Keratinocyte (primary cell): ENCODE data around the gene GRB10. TPM values are rescaled to one million over a fixed set of nuclear protein-coding genes. Genes with fewer than 3 reads are reported as not detected.

Experiments
- DNase-seq: peaks from one replicate; pipeline ENCODE4 v3.0.0-alpha.2; 2011; ENCODE audit warnings: low read depth, missing footprints, low spot score
- FAIRE-seq: peaks from 2 replicates; lab custom pipeline; 2011; peaks lifted over from hg19 to GRCh38; lab: Jason Lieb, UNC
- H2AFZ ChIP-seq: 2 replicates; pipeline ENCODE4 v1.6.0; 2012; ENCODE audit warnings: low read length, control low read depth, inconsistent platforms; ENCODE audit not compliant: control insufficient read depth
- H3K27ac ChIP-seq: 2 replicates; pipeline ENCODE4 v1.5.1; 2011; ENCODE audit warnings: low read length; ENCODE audit not compliant: control insufficient read depth, insufficient read depth
- H3K27me3 ChIP-seq: 3 replicates; pipeline ENCODE4 v1.6.0; 2011; ENCODE audit warnings: low read length; ENCODE audit not compliant: control insufficient read depth, insufficient read depth; ENCODE audit errors: extremely low read depth
- H3K36me3 ChIP-seq, 2 experiments: 2 replicates in 1 of 2; 3 replicates in 1 of 2; pipeline ENCODE4 v1.5.1; 2011; ENCODE audit warnings: low read length in 2 of 2, mild to moderate bottlenecking in 1 of 2; ENCODE audit not compliant: control insufficient read depth in 2 of 2, insufficient read depth in 2 of 2; ENCODE audit errors: extremely low read depth in 1 of 2
- H3K4me1 ChIP-seq: 3 replicates; pipeline ENCODE4 v1.5.1; 2011; ENCODE audit warnings: low read length; ENCODE audit not compliant: control insufficient read depth, insufficient read depth; ENCODE audit errors: extremely low read depth
- H3K4me2 ChIP-seq: 3 replicates; pipeline ENCODE4 v1.6.0; 2011; ENCODE audit warnings: low read depth, low read length; ENCODE audit not compliant: control insufficient read depth, insufficient read depth; ENCODE audit errors: extremely low read depth
- H3K4me3 ChIP-seq, 3 experiments: fragments of 200-600 bp in 1 of 3; sonication (generic) in 1 of 3; 2 replicates in 2 of 3; 3 replicates in 1 of 3; pipeline ENCODE4 v1.5.1; 2011 to 2016; ENCODE audit warnings: low read length in 3 of 3, mild to moderate bottlenecking in 3 of 3, control low read depth in 2 of 3, inconsistent platforms in 1 of 3, low read depth in 1 of 3, mixed read lengths in 1 of 3, mixed run types in 1 of 3, moderate library complexity in 1 of 3; ENCODE audit not compliant: control insufficient read depth in 2 of 3, insufficient read depth in 2 of 3; ENCODE audit errors: extremely low read depth in 1 of 3
- H3K79me2 ChIP-seq: 2 replicates; pipeline ENCODE4 v1.6.0; 2012; ENCODE audit warnings: low read length; ENCODE audit not compliant: control insufficient read depth, insufficient read depth
- H3K9ac ChIP-seq: 3 replicates; pipeline ENCODE4 v1.6.0; 2011; ENCODE audit warnings: low read length; ENCODE audit not compliant: control insufficient read depth, insufficient read depth; ENCODE audit errors: extremely low read depth
- H3K9me1 ChIP-seq: 3 replicates; pipeline ENCODE4 v1.6.0; 2011; ENCODE audit warnings: low read length; ENCODE audit not compliant: control insufficient read depth, insufficient read depth; ENCODE audit errors: extremely low read depth
- H3K9me3 ChIP-seq: 2 replicates; pipeline ENCODE4 v1.5.1; 2012; ENCODE audit warnings: low read depth, low read length; ENCODE audit not compliant: control insufficient read depth
- H4K20me1 ChIP-seq: 3 replicates; pipeline ENCODE4 v1.6.0; 2011; ENCODE audit warnings: low read length; ENCODE audit not compliant: control insufficient read depth, insufficient read depth; ENCODE audit errors: extremely low read depth
- EZH2 ChIP-seq: IDR thresholded peaks from one replicate; pipeline ENCODE4 v1.6.1; 2012; ENCODE audit warnings: inconsistent platforms, mild to moderate bottlenecking, low read length, moderate library complexity
- dilution Hi-C: fragments of 300-500 bp; cut with MboI; formaldehyde crosslinking; loops from one replicate; pipeline ENCODE4 v1.7.0; 2020; ENCODE audit warnings: low sequenced_read_pairs; ENCODE audit not compliant: extremely low pct_ligation_motif_present
- polyA plus RNA-seq, 5 experiments: library from polyadenylated mRNA; depleted of rRNA in 3 of 5; stranded (reverse) in 3 of 5; stranded (forward) in 1 of 5; unstranded in 1 of 5; fragments of >200 nt; gene quantifications; 1 replicate in 1 of 5; 2 replicates in 3 of 5; 3 replicates in 1 of 5; pipeline versions ENCODE4 v1.2.1 to v1.2.3, GENCODE V29; 2011 to 2012; ENCODE audit warnings: missing spikeins in 2 of 5, low read depth in 1 of 5, low replicate concordance in 1 of 5
- TF ChIP-seq, protein P1 (sequence below), 3 experiments: IDR thresholded peaks in 1 of 3; conservative IDR thresholded peaks in 1 of 3; optimal IDR thresholded peaks in 1 of 3; 2 replicates in 2 of 3; 3 replicates in 1 of 3; pipeline versions ENCODE3 to v1.5.1; 2011; ENCODE audit warnings: low read length in 3 of 3, mild to moderate bottlenecking in 3 of 3, moderate library complexity in 2 of 3, control low read depth in 1 of 3, inconsistent platforms in 1 of 3; ENCODE audit not compliant: insufficient read depth in 2 of 3; ENCODE audit errors: extremely low read depth in 1 of 3

Gene GRB10
- polyA plus RNA-seq, 1 donor (not counting 4 experiments of a cell fraction or from before 2014, with no cell fraction given): 4.4 TPM

DNA sequence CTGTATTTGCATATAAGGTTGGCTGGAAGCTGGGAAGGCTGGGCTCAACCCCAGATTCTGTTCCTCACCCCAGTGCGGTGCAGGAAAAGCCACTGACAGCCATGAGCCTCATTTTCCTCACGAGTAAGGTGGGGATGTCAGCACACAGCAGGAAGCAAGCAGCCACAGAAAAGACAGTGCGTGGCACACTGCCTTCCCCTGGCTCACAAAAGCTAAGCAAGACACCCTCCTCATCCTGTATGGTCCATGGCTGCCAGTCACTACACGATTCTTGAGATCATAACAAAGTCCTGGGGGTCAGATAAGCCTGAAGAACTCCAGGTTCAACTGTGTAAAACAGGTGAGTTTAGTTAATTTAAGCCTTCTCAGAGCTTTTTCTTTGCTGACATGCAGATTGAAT is 188.6 kb downstream of the GRB10 start:
- FAIRE-seq (no peak), DNase-seq (no peak)
- Histone ChIP-seq H3K4me1 (no peaks in the 10 kb centered on the region), H3K4me3 (no peak overlapping the region), H3K36me3 (no peaks in the 10 kb centered on the region), H3K9ac (no peak overlapping the region), H3K79me2 (no peaks in the 10 kb centered on the region), H3K9me3 (no peaks in the 10 kb centered on the region), H3K27me3 (no peaks in the 10 kb centered on the region), H4K20me1 (no peaks in the 10 kb centered on the region), H3K27ac (no peak overlapping the region), H2AFZ (no peak overlapping the region), H3K4me2 (no peak overlapping the region), H3K9me1 (no peaks in the 10 kb centered on the region)
- TF ChIP-seq, protein P1, sequence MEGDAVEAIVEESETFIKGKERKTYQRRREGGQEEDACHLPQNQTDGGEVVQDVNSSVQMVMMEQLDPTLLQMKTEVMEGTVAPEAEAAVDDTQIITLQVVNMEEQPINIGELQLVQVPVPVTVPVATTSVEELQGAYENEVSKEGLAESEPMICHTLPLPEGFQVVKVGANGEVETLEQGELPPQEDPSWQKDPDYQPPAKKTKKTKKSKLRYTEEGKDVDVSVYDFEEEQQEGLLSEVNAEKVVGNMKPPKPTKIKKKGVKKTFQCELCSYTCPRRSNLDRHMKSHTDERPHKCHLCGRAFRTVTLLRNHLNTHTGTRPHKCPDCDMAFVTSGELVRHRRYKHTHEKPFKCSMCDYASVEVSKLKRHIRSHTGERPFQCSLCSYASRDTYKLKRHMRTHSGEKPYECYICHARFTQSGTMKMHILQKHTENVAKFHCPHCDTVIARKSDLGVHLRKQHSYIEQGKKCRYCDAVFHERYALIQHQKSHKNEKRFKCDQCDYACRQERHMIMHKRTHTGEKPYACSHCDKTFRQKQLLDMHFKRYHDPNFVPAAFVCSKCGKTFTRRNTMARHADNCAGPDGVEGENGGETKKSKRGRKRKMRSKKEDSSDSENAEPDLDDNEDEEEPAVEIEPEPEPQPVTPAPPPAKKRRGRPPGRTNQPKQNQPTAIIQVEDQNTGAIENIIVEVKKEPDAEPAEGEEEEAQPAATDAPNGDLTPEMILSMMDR (optimal IDR thresholded peaks at IDR 0.05 in 1 of 3, IDR thresholded peaks at IDR 0.05 in 1 of 3, conservative IDR thresholded peaks at IDR 0.05 in 1 of 3; ENCODE audit: extremely low read depth in 1 of 3, insufficient read depth in 2 of 3, low read length in 3 of 3): no peak
- no peak for TF ChIP-seq EZH2
- dilution Hi-C loops: no loop called here

DNA sequence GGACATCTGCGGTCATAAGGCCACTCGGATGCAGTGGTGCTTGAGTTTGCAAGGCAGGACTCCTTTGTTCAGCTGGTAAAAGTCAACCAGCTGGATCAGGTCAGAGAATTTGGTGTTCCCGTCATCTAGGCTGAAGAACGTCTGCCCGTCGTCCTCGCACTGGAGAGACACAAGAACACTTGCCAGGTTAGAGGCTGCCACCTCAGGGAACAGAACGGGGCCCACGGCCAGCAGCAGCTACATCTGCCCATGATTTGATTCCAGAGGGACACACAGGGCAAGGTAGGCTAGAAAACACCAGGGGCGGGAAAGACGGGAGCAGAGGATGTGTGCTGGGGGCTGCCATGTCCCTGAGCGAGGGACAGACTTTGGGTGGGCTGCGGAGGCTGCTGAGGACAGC is 189.8 kb downstream of the GRB10 start:
- H3K27ac ChIP-seq: no peak overlapping the region
- no peak overlapping the region for H3K4me2 ChIP-seq
- no peak overlapping the region for H2AFZ ChIP-seq
- no peaks in the 10 kb centered on the region for H3K27me3 ChIP-seq
- no peaks in the 10 kb centered on the region for H3K9me3 ChIP-seq
- no peaks in the 10 kb centered on the region for H3K36me3 ChIP-seq
- no peaks in the 10 kb centered on the region for H3K79me2 ChIP-seq
- FAIRE-seq (no peak), DNase-seq (no peak)
- no peaks in the 10 kb centered on the region for H4K20me1 ChIP-seq
- H3K9me1 ChIP-seq: no peaks in the 10 kb centered on the region
- no peak overlapping the region for H3K4me3 ChIP-seq
- no peaks in the 10 kb centered on the region for H3K4me1 ChIP-seq
- dilution Hi-C loops: no loop called here
- no peak overlapping the region for H3K9ac ChIP-seq
- TF ChIP-seq, protein P1 (optimal IDR thresholded peaks at IDR 0.05 in 1 of 3, IDR thresholded peaks at IDR 0.05 in 1 of 3, conservative IDR thresholded peaks at IDR 0.05 in 1 of 3; ENCODE audit: extremely low read depth in 1 of 3, insufficient read depth in 2 of 3, low read length in 3 of 3): no peak
- TF ChIP-seq EZH2: no peak
